T-cell (primary cell): ENCODE results near the gene MAP4K3. TPM values are rescaled to one million over a fixed set of nuclear protein-coding genes. Genes with fewer than 3 reads are reported as not detected.

ENCODE experiments used
- ATAC-seq, 4 experiments: fragments of 200-7000 bp in 3 of 4; fragments of 150-1000 bp in 1 of 4; cut with Tn5 transposase; replicated peaks in 1 of 4; 1 replicate in 3 of 4; 2 replicates in 1 of 4; pipeline ENCODE4 v1.10.0; 2021; ENCODE audit warnings: moderate library complexity in 3 of 4, mild to moderate bottlenecking in 2 of 4, moderate number of reproducible peaks in 1 of 4
- CTCF ChIA-PET, 2 donors: fragments of 300-600 bp; sonication (Branson Sonifier 250); formaldehyde crosslinking; loops; one replicate each; lab custom pipeline; 2022; ENCODE audit warnings: antibody characterized with exemption in 2 of 2; lab: Charles Lee
- POLR2A ChIA-PET, 2 donors: fragments of 300-600 bp; sonication (Branson Sonifier 250); formaldehyde crosslinking; loops; one replicate each; lab custom pipeline; 2022; ENCODE audit warnings: antibody characterized with exemption in 2 of 2; lab: Charles Lee
- DNase-seq, 35 experiments: peaks; one replicate each; pipeline versions ENCODE4 v3.0.0 to v3.0.0-alpha.2; 2013 to 2023
- H3K27ac ChIP-seq: one replicate; pipeline ENCODE4 v1.5.1; 2013; ENCODE audit warnings: low read length
- H3K27me3 ChIP-seq, 2 experiments: replicated peaks in 1 of 2; 1 replicate in 1 of 2; 2 replicates in 1 of 2; pipeline versions ENCODE4 v1.6.1 to v1.7.0; 2013; ENCODE audit warnings: low read length in 1 of 2, mixed read lengths in 1 of 2; ENCODE audit not compliant: control insufficient read depth in 2 of 2, insufficient read depth in 2 of 2; ENCODE audit errors: extremely low read depth in 1 of 2
- H3K36me3 ChIP-seq, 2 donors: 1 replicate in 1 of 2; 2 replicates in 1 of 2; pipeline versions ENCODE4 v1.6.1 to v1.7.0; 2013; ENCODE audit warnings: low read length in 1 of 2; ENCODE audit not compliant: control insufficient read depth in 2 of 2, insufficient read depth in 1 of 2; ENCODE audit errors: extremely low read depth in 1 of 2
- H3K4me1 ChIP-seq, 2 experiments: 1 replicate in 1 of 2; 2 replicates in 1 of 2; pipeline versions ENCODE4 v1.6.1 to v1.7.0; 2013; ENCODE audit warnings: low read length in 2 of 2, mixed read lengths in 1 of 2; ENCODE audit not compliant: insufficient read depth in 2 of 2, control insufficient read depth in 1 of 2; ENCODE audit errors: extremely low read depth in 1 of 2
- H3K4me3 ChIP-seq, 2 donors: 1 replicate in 1 of 2; 2 replicates in 1 of 2; pipeline versions ENCODE4 v1.5.1 to v1.7.0; 2013; ENCODE audit warnings: mild to moderate bottlenecking in 2 of 2, low read length in 1 of 2, moderate library complexity in 1 of 2; ENCODE audit not compliant: control insufficient read depth in 1 of 2; ENCODE audit errors: extremely low read depth in 1 of 2
- H3K9me3 ChIP-seq: 2 replicates; pipeline ENCODE4 v1.7.0; 2013
- H3K27ac Mint-ChIP-seq, 2 donors: one replicate each; pipeline ENCODE4 v1.8.0; 2020 to 2021; ENCODE audit warnings: mild to moderate bottlenecking in 2 of 2, mixed read lengths in 2 of 2
- H3K27me3 Mint-ChIP-seq, 2 donors: one replicate each; pipeline ENCODE4 v1.8.0; 2021 to 2022; ENCODE audit warnings: mixed read lengths in 2 of 2
- H3K36me3 Mint-ChIP-seq: one replicate; pipeline ENCODE4 v1.8.0; 2021; ENCODE audit warnings: mixed read lengths
- H3K4me1 Mint-ChIP-seq, 3 donors: one replicate each; pipeline ENCODE4 v1.8.0; 2020 to 2022; ENCODE audit warnings: mixed read lengths in 3 of 3, mild to moderate bottlenecking in 1 of 3
- H3K4me3 Mint-ChIP-seq, 3 donors: one replicate each; pipeline ENCODE4 v1.8.0; 2020 to 2022; ENCODE audit warnings: mild to moderate bottlenecking in 3 of 3, mixed read lengths in 3 of 3, moderate library complexity in 3 of 3
- H3K9me3 Mint-ChIP-seq, 3 donors: one replicate each; pipeline ENCODE4 v1.8.0; 2020 to 2022; ENCODE audit warnings: mixed read lengths in 3 of 3
- WGBS: methylation state at CpG from one replicate; pipeline ENCODE4 v1.1.5; 2013; ENCODE audit warnings: missing lambda C conversion rate; ENCODE audit not compliant: insufficient coverage; 5-methylcytosine and 5-hydroxymethylcytosine counted together
- total RNA-seq, 35 experiments: library from RNA in 6 of 35; stranded (reverse) in 6 of 35; fragments of 120-200 nt in 1 of 35; gene quantifications; one replicate each; pipeline versions ENCODE4 v1.2.1 to v1.2.4 and lab custom pipeline; 2013 to 2026

The MAP4K3 gene
- total RNA-seq, 5 donors from 2014 or later (not counting 1 experiment from before 2014, with no cell fraction given): 13.8 to 27.0 (median 17.4) TPM

- Histone ChIP-seq H3K27ac (no peak overlapping the region), H3K4me1 (no peaks in the 10 kb centered on the region), H3K9me3 (no peaks in the 10 kb centered on the region), H3K27me3 (no peaks in the 10 kb centered on the region), H3K4me3 (no peak overlapping the region), H3K36me3 (peaks cover 0 to 5% of the 10 kb centered on the region in 2 donors)
- Mint-ChIP-seq H3K4me1 (no peaks in the 10 kb centered on the region), H3K4me3 (no peak overlapping the region), H3K9me3 (no peaks in the 10 kb centered on the region), H3K36me3 (peaks cover 19% of the 10 kb centered on the region), H3K27ac (no peak overlapping the region), H3K27me3 (no peaks in the 10 kb centered on the region)
- ChIA-PET CTCF (no interaction called here), POLR2A (no interaction called here)
- DNase-seq: no peak
- WGBS: no CpG with 5 or more reads among the region's 6 CpGs
- ATAC-seq: no peak
Observed at GRCh38 chr2:39301352-39301751, 135.7 kb downstream of the MAP4K3 start.

GRCh38 chr2:39300044-39300978 is 136.8 kb downstream of the MAP4K3 start:
- no peak for DNase-seq

GRCh38 chr2:39290433-39290832 is 146.7 kb downstream of the MAP4K3 start:
- no peaks in the 10 kb centered on the region for H3K27me3 Mint-ChIP-seq
- Histone ChIP-seq H3K4me3 (no peak overlapping the region), H3K9me3 (no peaks in the 10 kb centered on the region), H3K36me3 (peaks cover 0 to 11% of the 10 kb centered on the region in 2 donors), H3K27me3 (no peaks in the 10 kb centered on the region), H3K4me1 (no peaks in the 10 kb centered on the region), H3K27ac (no peak overlapping the region)
- ATAC-seq (no peak), DNase-seq (no peak)
- H3K36me3 Mint-ChIP-seq: peaks cover 31% of the 10 kb centered on the region
- no peak overlapping the region for H3K4me3 Mint-ChIP-seq
- CTCF ChIA-PET: no interaction called here
- H3K4me1 Mint-ChIP-seq: no peaks in the 10 kb centered on the region
- 98% methylated on average over 5 of the region's 6 CpGs for WGBS
- no peak overlapping the region for H3K27ac Mint-ChIP-seq
- POLR2A ChIA-PET: interaction anchor here (0.6 to 0.7 kb wide), 2 partner anchors 127 to 562 kb away, joined by 3 to 7 read pairs; no protein-coding TSS in a partner anchor
- no peaks in the 10 kb centered on the region for H3K9me3 Mint-ChIP-seq

More at GRCh38 chr2:39300044-39300978, 136.8 kb downstream of the MAP4K3 start:
- H3K9me3 ChIP-seq: no peaks in the 10 kb centered on the region
- H3K4me3 ChIP-seq: no peak overlapping the region
- Mint-ChIP-seq H3K4me3 (no peak overlapping the region), H3K27me3 (no peaks in the 10 kb centered on the region), H3K27ac (no peak overlapping the region), H3K36me3 (peaks cover 16% of the 10 kb centered on the region), H3K9me3 (no peaks in the 10 kb centered on the region), H3K4me1 (no peaks in the 10 kb centered on the region)
- ChIA-PET CTCF (interaction anchor here in 1 of 2 donors (0.5 kb wide), 1 partner anchor 945 kb away, joined by 4 read pairs; no protein-coding TSS in a partner anchor), POLR2A (no interaction called here)
- peaks cover 0 to 5% of the 10 kb centered on the region in 2 donors for H3K36me3 ChIP-seq
- WGBS: 100% methylated on average over 2 of the region's 8 CpGs
- no peaks in the 10 kb centered on the region for H3K27me3 ChIP-seq
- no peaks in the 10 kb centered on the region for H3K4me1 ChIP-seq
- H3K27ac ChIP-seq: no peak overlapping the region
- ATAC-seq: no peak

GRCh38 chr2:39289609-39290008 is 147.5 kb downstream of the MAP4K3 start:
- H3K4me3 ChIP-seq: no peak overlapping the region
- H3K27me3 ChIP-seq: no peaks in the 10 kb centered on the region
- H3K36me3 Mint-ChIP-seq: peaks cover 31% of the 10 kb centered on the region
- no peaks in the 10 kb centered on the region for H3K27me3 Mint-ChIP-seq
- H3K4me1 ChIP-seq: no peaks in the 10 kb centered on the region
- no peaks in the 10 kb centered on the region for H3K4me1 Mint-ChIP-seq
- no peak overlapping the region for H3K27ac ChIP-seq
- no peak for ATAC-seq
- no peak overlapping the region for H3K4me3 Mint-ChIP-seq
- no peaks in the 10 kb centered on the region for H3K9me3 ChIP-seq
- ChIA-PET CTCF (interaction anchor here in 1 of 2 donors (0.7 kb wide), 1 partner anchor 99 kb away, joined by 6 read pairs; no protein-coding TSS in a partner anchor), POLR2A (interaction anchor here in 1 of 2 donors (0.7 kb wide), 1 partner anchor 562 kb away, joined by 7 read pairs; no protein-coding TSS in a partner anchor)
- H3K9me3 Mint-ChIP-seq: no peaks in the 10 kb centered on the region
- no peak overlapping the region for H3K27ac Mint-ChIP-seq
- DNase-seq: no peak
- peaks cover 0 to 11% of the 10 kb centered on the region in 2 donors for H3K36me3 ChIP-seq

GRCh38 chr2:39283561-39283960 is 153.5 kb downstream of the MAP4K3 start:
- no peak for DNase-seq
- H3K4me1 Mint-ChIP-seq: no peaks in the 10 kb centered on the region
- Histone ChIP-seq H3K27ac (no peak overlapping the region), H3K9me3 (no peaks in the 10 kb centered on the region), H3K4me3 (no peak overlapping the region), H3K4me1 (no peaks in the 10 kb centered on the region), H3K27me3 (no peaks in the 10 kb centered on the region), H3K36me3 (peaks cover 0 to 2% of the 10 kb centered on the region in 2 donors)
- H3K27ac Mint-ChIP-seq: no peak overlapping the region
- H3K36me3 Mint-ChIP-seq: peaks cover 23% of the 10 kb centered on the region
- ATAC-seq: no peak
- CTCF ChIA-PET: no interaction called here
- H3K9me3 Mint-ChIP-seq: no peaks in the 10 kb centered on the region
- no peak overlapping the region for H3K4me3 Mint-ChIP-seq
- 80% methylated on average over 1 of the region's 1 CpG for WGBS
- POLR2A ChIA-PET: no interaction called here
- no peaks in the 10 kb centered on the region for H3K27me3 Mint-ChIP-seq

GRCh38 chr2:39281391-39281790 is 155.7 kb downstream of the MAP4K3 start:
- WGBS: no CpG with 5 or more reads among the region's 3 CpGs
- no peak for ATAC-seq
- peaks cover 32% of the 10 kb centered on the region for H3K36me3 Mint-ChIP-seq

More at GRCh38 chr2:39281391-39281790, 155.7 kb downstream of the MAP4K3 start:
- H3K27me3 ChIP-seq: no peaks in the 10 kb centered on the region
- no peak overlapping the region for H3K27ac ChIP-seq
- Mint-ChIP-seq H3K4me1 (no peaks in the 10 kb centered on the region), H3K27me3 (no peaks in the 10 kb centered on the region), H3K27ac (no peak overlapping the region), H3K4me3 (no peak overlapping the region), H3K9me3 (no peaks in the 10 kb centered on the region)
- H3K4me3 ChIP-seq: no peak overlapping the region
- ChIA-PET CTCF (interaction anchor here in 1 of 2 donors (0.6 kb wide), 1 partner anchor 219 kb away, joined by 3 read pairs; no protein-coding TSS in a partner anchor), POLR2A (no interaction called here)
- no peak for DNase-seq
- no peaks in the 10 kb centered on the region for H3K4me1 ChIP-seq
- peaks cover 0 to 12% of the 10 kb centered on the region in 2 donors for H3K36me3 ChIP-seq
- no peaks in the 10 kb centered on the region for H3K9me3 ChIP-seq
